ENCODE data around the gene CLSTN1. TPM values are rescaled to one million over a fixed set of nuclear protein-coding genes. Genes with fewer than 3 reads are reported as not detected.
"Not testable (repeated sequence)": the region's sequence is repeated elsewhere in the genome, so short reads cannot be mapped to it uniquely, and the experiment has no call there.

CLSTN1 gene
- total RNA-seq, 1 experiment from 2014 or later: 72.2 TPM

DNA sequence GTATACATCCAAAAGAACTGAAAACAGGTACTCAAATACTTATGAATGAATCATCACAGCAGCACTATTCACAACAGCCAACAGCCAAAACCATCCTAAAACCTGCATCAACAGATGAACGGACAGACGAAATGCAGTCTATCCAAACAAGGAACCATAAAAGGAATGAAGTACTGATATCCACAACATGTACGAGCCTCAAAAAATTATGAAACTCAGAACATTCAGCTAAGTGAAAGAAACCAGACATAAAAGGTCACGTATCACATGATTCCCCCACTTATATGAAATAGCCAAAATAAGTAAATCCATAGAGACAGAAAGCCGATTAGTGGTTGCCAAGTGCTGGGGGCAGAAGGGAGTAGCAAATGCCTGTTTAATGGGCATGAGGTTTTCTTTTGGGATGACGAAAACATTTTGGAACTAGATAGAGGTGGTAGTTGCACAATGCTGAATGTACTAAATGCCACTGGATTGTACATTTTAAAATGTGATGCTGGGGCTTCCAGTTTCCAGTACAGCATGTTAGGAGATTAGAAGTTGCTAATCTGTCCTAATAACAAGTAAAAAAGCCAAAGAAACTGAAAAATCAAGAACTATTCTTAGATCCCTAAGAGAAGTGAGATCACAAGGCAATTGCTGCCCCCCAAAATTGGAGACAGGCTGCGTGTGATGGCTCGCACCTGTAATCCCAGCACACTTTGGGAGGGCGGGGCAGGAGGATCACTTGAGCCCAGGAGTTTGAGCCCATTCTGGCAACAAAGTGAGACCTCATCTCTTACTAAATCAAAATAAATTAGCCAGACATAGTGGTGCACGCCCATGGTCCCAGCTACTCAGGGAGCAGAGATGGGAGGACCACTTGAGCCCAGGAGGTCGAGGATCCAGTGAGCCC is 25.3 kb downstream of the CLSTN1 start:
- DNase-seq (ENCODE audit: low read depth): no peak

DNA sequence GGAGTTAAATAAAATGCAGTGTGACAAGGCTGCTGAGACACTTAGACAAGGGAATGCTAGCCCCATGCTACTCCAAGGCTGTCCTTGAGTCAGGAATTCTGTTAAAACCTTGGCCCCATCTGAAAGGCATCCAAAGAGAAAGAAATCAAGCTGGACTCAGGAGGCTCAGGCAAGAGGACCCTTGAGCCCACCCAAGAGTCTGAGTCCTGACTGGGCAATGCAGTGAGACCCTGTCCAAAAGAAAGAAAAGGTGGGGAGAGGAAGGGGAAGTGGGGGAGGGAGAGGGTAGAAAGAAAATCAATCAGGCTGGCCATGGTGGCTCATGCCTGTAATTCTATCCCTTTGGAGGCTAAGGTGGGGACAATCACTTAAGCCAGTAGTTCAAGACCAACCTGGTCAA is 26.7 kb downstream of the CLSTN1 start:
- DNase-seq (ENCODE audit: low read depth): no peak

DNA sequence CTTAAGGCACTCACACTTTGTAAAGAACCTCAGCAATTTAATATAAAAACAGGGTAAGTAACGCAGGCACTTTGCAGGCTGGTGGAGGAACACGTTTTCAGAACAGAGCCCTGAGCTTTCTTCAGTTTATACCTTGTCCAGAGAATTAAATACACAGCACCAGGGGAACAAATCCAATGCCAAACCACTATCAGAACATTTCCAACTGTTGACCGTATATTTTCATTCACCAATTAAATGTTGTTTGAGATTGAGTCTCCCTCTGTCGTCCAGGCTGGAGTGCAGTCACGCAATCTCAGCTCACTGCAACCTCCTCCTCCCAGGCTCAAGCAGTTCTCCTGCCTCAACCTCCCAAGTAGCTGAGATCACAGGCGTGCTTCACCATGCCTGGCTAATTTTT is 29.7 kb downstream of the CLSTN1 start:
- no peak for DNase-seq (ENCODE audit: low read depth)

DNA sequence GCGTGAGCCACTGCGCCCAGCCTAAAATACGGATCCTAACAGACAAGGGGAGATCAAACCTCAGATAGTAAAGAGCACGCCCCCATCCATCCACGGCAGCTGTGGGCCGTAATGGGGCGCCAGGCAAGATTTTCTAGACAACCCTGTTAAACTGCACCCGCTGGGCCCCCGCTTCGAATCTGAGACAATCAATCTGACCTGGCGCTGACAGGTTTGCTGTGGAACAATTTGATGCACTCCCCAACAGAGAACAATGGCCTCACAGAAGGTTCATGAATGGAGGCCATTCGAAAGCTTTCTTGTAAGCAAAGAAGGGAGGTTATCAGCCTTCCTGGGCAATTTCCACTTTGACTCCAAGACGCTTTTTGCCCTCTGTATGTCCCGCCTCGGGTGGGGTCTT is 30.5 kb downstream of the CLSTN1 start:
- no peak for DNase-seq (ENCODE audit: low read depth)

DNA sequence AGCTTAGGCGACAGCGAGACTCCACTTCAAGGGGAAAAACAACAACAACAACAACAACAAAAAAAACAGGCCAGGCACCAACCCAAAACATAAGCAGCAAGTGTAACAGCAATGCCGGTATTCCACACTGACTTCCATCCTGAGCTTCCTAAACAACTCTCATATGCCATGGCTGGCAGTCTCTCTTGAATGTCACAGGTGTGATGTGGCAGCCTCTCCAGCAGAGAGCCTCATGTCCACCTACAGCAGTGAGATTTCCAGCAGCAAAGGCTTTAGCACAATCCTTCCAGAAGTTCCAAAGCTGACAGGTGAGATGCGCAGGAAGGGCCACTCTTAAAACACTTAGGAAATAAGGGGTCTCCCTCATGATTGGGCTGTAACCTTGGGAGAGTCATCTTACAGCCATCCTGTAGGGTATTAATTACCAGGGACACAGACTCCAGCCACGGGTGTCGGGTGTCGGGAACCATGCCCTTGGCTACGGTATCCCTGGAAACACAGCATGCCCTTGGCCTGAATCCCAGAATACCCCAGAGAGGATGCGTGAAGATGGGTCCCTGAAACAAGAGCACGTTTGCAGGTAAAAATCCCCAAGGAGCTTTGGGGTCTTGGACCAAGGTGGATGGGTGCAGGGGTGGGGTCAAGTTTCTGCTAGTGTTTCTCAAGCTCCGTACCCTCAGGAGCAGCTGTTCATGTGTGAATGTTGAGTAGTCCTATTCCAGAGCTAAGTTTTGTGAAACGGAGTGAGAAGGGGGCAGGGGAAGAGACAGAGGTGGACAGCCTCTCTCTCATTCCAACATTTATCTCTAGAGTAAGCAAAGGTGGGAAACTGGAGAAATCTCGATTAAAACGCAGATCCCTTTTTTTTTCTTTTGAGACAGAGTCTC is 31.4 kb downstream of the CLSTN1 start:
- peak; percentile 52 for DNase-seq (ENCODE audit: low read depth)

- DNase-seq (ENCODE audit: low read depth): not testable (repeated sequence)
Measured at GRCh38 chr1:9789700-9790099, 34.1 kb downstream of the CLSTN1 start.

- no peak for DNase-seq (ENCODE audit: low read depth)
Measured at GRCh38 chr1:9787702-9788101, 36.1 kb downstream of the CLSTN1 start.

DNA sequence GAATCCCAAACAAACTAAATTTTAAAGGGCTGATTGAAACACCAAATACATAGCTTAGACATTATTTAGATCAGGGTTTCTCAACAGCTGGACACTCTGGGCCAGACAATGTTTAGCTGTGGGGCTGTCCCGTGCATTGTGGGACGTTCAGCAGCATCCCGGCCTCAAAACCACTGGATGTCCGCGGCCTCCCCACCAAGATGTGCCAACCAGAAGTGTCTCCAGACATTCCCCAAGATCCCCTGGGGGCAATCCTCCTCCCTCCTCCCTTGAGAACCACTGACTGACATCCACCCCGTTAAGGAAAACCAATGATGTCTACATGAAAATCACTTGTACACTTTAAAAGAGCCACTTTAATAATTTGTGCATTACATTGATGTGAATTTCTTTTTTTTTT is 38.4 kb downstream of the CLSTN1 start:
- DNase-seq (ENCODE audit: low read depth): no peak

GRCh38 chr1:9784508-9785133 is 39.1 kb downstream of the CLSTN1 start:
- DNase-seq (ENCODE audit: low read depth): peak; percentile 58

DNA sequence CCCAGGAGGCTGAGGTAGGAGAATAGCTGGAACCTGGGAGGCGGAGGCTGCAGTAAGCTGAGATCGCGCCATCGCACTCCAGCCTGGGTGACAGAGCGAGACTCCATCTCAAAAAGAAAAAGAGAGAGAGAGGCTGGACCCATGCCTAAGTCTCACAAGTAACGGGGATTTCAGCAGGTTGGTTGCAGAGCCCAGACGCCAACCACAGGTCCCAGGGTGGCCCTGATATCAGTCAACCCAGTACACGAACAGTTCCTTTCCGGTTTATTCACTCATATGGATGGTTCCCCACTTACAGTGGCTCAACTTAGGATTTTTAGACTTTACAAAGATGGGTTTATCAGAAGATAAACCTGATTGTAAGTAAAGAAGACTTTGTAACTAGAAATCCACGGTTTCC is 40.9 kb downstream of the CLSTN1 start:
- no peak for DNase-seq (ENCODE audit: low read depth)

GRCh38 chr1:9782116-9782751 is 41.5 kb downstream of the CLSTN1 start:
- DNase-seq (ENCODE audit: low read depth): no peak

DNA sequence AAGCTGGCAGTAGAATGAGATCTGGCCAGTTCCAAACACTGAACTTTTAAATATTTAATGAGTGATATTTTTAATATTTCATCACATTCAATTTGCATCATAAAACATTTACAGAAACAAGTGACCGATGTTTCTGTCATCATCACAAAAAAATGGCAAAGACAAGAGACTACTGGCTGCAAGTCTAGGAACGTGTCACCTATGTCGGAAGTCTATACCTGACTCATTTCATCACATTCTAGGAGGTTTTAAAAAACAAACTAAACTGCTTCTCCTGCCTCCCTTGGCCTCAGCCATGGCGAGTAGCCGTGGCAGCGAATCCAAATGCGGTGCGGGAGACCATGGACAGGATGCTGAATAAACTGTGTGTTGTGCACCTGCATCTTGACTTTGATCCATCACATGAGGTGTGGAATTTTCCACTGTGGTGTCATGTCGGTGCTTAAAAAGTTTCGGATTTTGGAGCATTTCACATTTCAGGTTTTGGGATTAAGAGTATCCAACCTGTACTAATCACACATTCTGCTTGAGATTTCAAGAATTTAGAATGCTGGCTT is 43.1 kb downstream of the CLSTN1 start:
- DNase-seq (ENCODE audit: low read depth): no peak

- no peak for DNase-seq (ENCODE audit: low read depth)
Measured at GRCh38 chr1:9778905-9779304, 44.9 kb downstream of the CLSTN1 start.

DNA sequence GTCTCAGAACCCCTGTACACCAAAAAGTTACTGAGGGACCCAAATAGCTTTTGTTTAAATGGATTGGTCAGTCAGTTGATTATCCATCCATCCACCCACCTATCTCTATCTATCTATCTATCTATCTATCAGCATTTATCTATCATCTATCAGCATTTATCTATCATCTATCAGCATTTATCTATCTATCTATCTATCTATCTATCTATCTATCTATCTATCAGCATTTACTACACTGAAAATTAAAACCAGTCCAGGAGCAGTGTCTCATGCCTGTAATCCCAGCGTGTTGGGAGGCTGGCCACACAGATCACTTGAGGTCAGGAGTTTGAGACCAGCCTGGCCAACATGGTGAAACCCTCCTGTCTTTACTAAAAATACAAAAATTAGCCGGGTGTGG is 47.1 kb downstream of the CLSTN1 start:
- DNase-seq (ENCODE audit: low read depth): no peak

GRCh38 chr1:9774712-9775679 is 48.8 kb downstream of the CLSTN1 start:
- no peak for DNase-seq (ENCODE audit: low read depth)

GRCh38 chr1:9770298-9770697 is 53.5 kb downstream of the CLSTN1 start:
- DNase-seq (ENCODE audit: low read depth): no peak

DNA sequence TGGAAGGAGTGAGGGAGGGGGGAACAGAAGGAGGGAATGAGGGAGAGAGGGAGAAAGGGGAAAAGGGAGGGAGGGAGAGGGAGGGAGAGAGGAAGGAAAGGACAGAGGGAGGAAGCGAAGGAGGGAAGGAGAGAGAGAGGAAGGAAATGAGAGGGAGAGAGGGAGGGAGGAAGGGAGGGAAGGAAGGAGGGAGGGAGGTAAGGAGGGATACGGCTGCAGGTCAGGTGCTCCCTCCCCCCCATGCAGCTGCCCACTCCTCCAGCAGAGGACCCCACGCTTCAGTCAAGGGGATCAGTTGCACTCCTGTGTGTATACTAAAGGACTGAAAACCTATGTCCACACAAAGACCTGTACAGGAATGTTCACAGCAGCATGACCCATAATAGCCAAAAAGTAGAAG is 54.8 kb downstream of the CLSTN1 start:
- DNase-seq (ENCODE audit: low read depth): no peak

DNA sequence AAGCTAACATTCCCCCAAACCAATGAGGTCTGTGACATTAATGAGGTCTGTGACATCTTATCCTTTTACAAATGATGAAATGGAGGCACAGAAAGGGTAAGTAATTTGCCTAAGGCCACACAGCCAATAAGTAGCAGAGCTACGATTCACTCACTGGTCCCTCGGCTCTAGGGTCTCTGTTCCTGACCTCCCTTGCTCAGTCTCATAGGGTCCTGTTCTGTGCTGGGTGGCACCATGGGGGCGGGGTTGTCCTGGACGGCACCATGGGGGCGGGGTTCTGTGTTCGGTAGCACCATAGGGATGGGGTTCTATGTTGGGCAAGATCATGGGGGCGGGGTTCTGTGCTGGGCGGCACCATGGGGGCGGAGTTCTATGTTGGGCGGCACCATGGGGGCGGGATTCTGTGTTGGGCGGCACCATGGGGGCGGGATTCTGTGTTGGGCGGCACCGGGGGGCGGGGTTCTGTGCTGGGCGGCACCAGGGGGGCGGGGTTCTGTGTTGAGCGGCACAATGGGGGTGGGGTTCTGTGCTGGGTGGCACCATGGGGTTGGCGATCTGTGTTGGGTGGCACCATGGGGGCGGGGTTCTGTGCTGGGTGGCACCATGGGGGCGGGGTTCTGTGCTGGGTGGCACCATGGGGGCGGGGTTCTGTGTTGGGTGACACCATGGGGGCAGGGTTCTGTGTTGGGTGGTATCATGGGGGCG is 55.6 kb downstream of the CLSTN1 start:
- no peak for DNase-seq (ENCODE audit: low read depth)

DNA sequence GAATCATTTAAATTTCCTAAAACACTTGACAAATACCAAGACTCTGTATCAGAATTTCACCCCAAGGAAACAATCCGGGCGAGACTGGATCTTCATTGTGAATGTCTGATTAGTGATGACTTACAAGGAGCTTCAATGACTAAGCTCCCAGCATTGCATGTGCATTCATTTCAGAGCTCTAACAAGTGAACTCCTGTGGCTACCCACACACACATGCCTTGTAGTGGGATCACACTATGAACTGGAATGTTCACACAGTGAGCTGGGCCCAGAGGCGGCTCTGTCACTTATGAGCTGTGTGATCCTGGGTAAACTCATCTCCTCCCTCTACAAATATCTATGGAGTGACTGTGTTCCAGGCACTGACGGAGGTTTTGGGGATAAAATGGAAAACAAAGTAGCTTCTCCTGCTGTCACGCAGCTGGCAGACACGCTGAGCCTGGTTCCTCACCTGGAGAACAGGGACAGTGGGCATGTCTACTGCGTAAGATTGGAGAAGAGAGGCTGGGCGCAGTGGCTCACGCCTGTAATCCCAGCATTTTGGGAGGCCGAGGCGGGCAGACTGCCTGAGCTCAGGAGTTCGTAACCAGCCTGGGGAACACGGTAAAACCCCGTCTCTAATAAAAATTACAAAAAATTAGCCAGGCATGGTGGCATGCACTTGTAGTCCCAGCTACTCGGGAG is 56.9 kb downstream of the CLSTN1 start:
- peak; percentile 99 for DNase-seq (ENCODE audit: low read depth)

Data from HT1080 (cell line).